ENCODE results near the gene MAJIN. TPM values are rescaled to one million over a fixed set of nuclear protein-coding genes. Genes with fewer than 3 reads are reported as not detected.

The MAJIN gene
- total RNA-seq, 1 experiment from 2014 or later = not detected

DNA sequence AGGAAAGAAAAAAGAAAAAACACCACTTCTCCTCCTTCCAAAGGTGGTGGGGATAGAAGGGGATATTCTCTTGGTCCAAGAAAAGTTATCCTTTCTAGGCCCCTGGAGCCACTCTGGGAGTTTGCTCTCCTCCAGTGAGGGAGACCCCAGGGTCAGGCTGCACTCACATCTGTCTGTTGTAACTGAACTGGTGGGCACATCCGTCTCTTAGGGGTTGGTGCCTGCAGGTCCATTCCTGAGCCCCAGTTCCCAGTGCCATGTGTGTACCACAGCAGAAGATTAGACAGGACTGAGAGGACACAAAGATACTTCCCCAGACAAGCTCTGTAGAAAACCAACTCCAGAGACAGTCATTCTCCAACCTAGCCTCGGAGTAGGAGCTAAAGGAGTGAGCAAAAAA, 51.8 kb downstream of the MAJIN start:
- BruUV-seq (replicated peaks) = no TSS peak
- no peak for DNase-seq (ENCODE audit: unreplicated experiment)
- H3K4me1 Mint-ChIP-seq (ENCODE audit: insufficient read depth, unreplicated experiment) = peaks cover 18% of the 10 kb centered on the region
- CTCF ChIA-PET = interaction anchor here (0.6 to 0.7 kb wide), 2 partner anchors 72 to 180 kb away, joined by 4 to 7 read pairs; no protein-coding TSS in a partner anchor
- no peaks in the 10 kb centered on the region for H3K27me3 Mint-ChIP-seq (ENCODE audit: insufficient read depth, unreplicated experiment)
- H3K4me3 Mint-ChIP-seq (ENCODE audit: unreplicated experiment) = no peak overlapping the region
- intact Hi-C loops (cut with micrococcal nuclease) = loop anchor here (5.0 kb wide), 1 partner anchor 47 kb away; no protein-coding TSS in a partner anchor
- TF ChIP-seq, protein P1, sequence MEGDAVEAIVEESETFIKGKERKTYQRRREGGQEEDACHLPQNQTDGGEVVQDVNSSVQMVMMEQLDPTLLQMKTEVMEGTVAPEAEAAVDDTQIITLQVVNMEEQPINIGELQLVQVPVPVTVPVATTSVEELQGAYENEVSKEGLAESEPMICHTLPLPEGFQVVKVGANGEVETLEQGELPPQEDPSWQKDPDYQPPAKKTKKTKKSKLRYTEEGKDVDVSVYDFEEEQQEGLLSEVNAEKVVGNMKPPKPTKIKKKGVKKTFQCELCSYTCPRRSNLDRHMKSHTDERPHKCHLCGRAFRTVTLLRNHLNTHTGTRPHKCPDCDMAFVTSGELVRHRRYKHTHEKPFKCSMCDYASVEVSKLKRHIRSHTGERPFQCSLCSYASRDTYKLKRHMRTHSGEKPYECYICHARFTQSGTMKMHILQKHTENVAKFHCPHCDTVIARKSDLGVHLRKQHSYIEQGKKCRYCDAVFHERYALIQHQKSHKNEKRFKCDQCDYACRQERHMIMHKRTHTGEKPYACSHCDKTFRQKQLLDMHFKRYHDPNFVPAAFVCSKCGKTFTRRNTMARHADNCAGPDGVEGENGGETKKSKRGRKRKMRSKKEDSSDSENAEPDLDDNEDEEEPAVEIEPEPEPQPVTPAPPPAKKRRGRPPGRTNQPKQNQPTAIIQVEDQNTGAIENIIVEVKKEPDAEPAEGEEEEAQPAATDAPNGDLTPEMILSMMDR (IDR thresholded peaks at IDR 0.05; ENCODE audit: unreplicated experiment) = no peak
- H3K9me3 Mint-ChIP-seq (ENCODE audit: unreplicated experiment) = no peaks in the 10 kb centered on the region
- H3K36me3 Mint-ChIP-seq (ENCODE audit: insufficient read depth, unreplicated experiment) = no peaks in the 10 kb centered on the region
- no peak overlapping the region for H3K27ac Mint-ChIP-seq (ENCODE audit: low read depth, unreplicated experiment)
- POLR2A ChIA-PET = interaction anchor here (0.6 kb wide), 1 partner anchor 39 kb away, joined by 3 read pairs; no protein-coding TSS in a partner anchor

DNA sequence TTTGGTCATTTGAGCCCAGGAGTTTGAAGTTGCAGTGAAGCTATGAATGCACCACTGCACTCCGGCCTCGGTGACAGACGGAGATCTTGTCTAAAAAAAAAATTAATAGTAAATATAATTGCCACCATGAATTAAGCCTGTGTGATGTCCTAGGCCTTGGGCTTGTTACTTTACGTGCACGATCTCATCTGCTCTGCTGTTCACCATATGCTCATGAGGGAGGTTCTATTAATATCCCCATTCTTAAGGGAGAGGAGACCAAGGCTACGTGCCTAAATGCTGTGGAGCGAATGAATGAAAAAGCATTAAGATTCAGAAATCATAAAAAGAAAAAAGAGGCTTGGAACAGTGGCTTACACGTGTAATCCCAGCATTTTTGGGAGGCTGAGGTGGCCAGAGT, 52.3 kb downstream of the MAJIN start:
- TF ChIP-seq, protein P1 (IDR thresholded peaks at IDR 0.05; ENCODE audit: unreplicated experiment) = no peak
- Mint-ChIP-seq H3K27ac (ENCODE audit: low read depth, unreplicated experiment) (no peak overlapping the region), H3K27me3 (ENCODE audit: insufficient read depth, unreplicated experiment) (no peaks in the 10 kb centered on the region), H3K4me1 (ENCODE audit: insufficient read depth, unreplicated experiment) (peaks cover 14% of the 10 kb centered on the region), H3K36me3 (ENCODE audit: insufficient read depth, unreplicated experiment) (peaks cover 2% of the 10 kb centered on the region), H3K9me3 (ENCODE audit: unreplicated experiment) (no peaks in the 10 kb centered on the region), H3K4me3 (ENCODE audit: unreplicated experiment) (no peak overlapping the region)
- DNase-seq (ENCODE audit: unreplicated experiment) = no peak
- no TSS peak for BruUV-seq (replicated peaks)
- ChIA-PET CTCF (interaction anchor here (0.6 to 4.6 kb wide), 4 partner anchors 26 to 180 kb away, joined by 4 to 16 read pairs (median 6); no protein-coding TSS in a partner anchor), POLR2A (interaction anchor here (2.3 kb wide), 1 partner anchor 77 kb away, joined by 10 read pairs; the partner anchor contains the start of gene BATF2)
- intact Hi-C loops (cut with micrococcal nuclease) = loop anchor here (5.0 to 10.0 kb wide), 3 partner anchors 48 to 195 kb away; partner anchors contain the start of genes SNX15, TM7SF2 and ZNHIT2

DNA sequence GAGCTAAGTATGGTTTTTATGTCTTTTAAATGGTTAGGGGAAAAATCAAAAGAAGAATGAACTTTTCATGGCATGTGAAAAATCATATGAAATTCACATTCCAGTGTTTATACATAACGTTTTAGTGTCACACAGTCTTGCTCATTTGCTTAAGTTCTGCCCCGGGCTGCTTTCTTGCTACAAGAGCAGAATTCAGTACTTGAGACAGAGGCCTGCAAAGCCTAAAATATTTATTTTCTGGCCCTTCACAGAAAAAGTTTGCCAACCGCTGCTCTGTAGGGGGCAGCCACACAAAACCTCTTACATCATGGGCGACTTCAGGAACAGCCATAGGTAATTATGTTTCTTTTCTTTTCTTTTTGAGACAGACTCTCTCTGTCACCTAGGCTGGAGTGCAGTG, 53.9 kb downstream of the MAJIN start:
- DNase-seq (ENCODE audit: unreplicated experiment) = peak; percentile 34
- intact Hi-C loops (cut with micrococcal nuclease) = loop anchor here (5.0 to 10.0 kb wide), 2 partner anchors 109 to 197 kb away; partner anchors contain the start of genes SNX15, TM7SF2 and ZNHIT2
- Mint-ChIP-seq H3K27ac (ENCODE audit: low read depth, unreplicated experiment) (peak overlapping the region; percentile 98), H3K4me3 (ENCODE audit: unreplicated experiment) (peak overlapping the region; percentile 90), H3K27me3 (ENCODE audit: insufficient read depth, unreplicated experiment) (no peaks in the 10 kb centered on the region), H3K36me3 (ENCODE audit: insufficient read depth, unreplicated experiment) (peaks cover 15% of the 10 kb centered on the region), H3K4me1 (ENCODE audit: insufficient read depth, unreplicated experiment) (peaks cover 6% of the 10 kb centered on the region), H3K9me3 (ENCODE audit: unreplicated experiment) (no peaks in the 10 kb centered on the region)
- no TSS peak for BruUV-seq (replicated peaks)
- TF ChIP-seq, protein P1 (IDR thresholded peaks at IDR 0.05; ENCODE audit: unreplicated experiment) = no peak
- ChIA-PET POLR2A (interaction anchor here (0.7 to 4.2 kb wide), 18 partner anchors 19 to 732 kb away, joined by 3 to 27 read pairs (median 5); partner anchors contain the start of genes ARL2, BATF2, FAU and MEN1), CTCF (interaction anchor here (0.6 to 4.6 kb wide), 11 partner anchors 9 to 209 kb away, joined by 3 to 16 read pairs (median 3); partner anchors contain the start of genes ARL2, BATF2 and SNX15)

DNA sequence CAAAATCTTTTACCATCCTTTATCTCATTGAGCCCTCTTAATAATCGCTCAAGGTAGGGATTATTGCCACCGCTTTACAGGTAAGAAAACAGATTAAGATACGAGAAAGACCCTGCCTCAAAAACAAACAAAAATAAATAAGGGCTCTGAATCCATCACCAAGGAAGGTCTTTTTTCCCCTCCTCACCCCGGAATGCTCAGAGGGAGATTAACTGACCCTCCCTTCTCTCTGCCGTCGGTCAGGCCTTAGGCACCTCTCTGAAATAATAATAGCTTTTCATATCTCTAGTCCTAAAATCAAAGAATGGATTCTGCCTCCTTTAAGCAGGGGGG, 54.3 kb downstream of the MAJIN start:
- H3K4me1 Mint-ChIP-seq (ENCODE audit: insufficient read depth, unreplicated experiment) = peaks cover 6% of the 10 kb centered on the region
- peak overlapping the region; percentile 98 for H3K27ac Mint-ChIP-seq (ENCODE audit: low read depth, unreplicated experiment)
- H3K4me3 Mint-ChIP-seq (ENCODE audit: unreplicated experiment) = peak overlapping the region; percentile 90
- H3K9me3 Mint-ChIP-seq (ENCODE audit: unreplicated experiment) = no peaks in the 10 kb centered on the region
- ChIA-PET CTCF (interaction anchor here (0.7 to 4.6 kb wide), 7 partner anchors 9 to 209 kb away, joined by 3 to 16 read pairs (median 3); partner anchors contain the start of genes ARL2 and SNX15), POLR2A (interaction anchor here (0.7 to 4.2 kb wide), 18 partner anchors 19 to 732 kb away, joined by 3 to 27 read pairs (median 5); partner anchors contain the start of genes ARL2, BATF2, FAU and MEN1)
- TF ChIP-seq, protein P1 (IDR thresholded peaks at IDR 0.05; ENCODE audit: unreplicated experiment) = no peak
- intact Hi-C loops (cut with micrococcal nuclease) = loop anchor here (1.0 to 10.0 kb wide), 4 partner anchors 70 to 197 kb away; partner anchors contain the start of genes SNX15, TM7SF2 and ZNHIT2
- no peaks in the 10 kb centered on the region for H3K27me3 Mint-ChIP-seq (ENCODE audit: insufficient read depth, unreplicated experiment)
- TSS peak; percentile 91 for BruUV-seq (replicated peaks)
- DNase-seq (ENCODE audit: unreplicated experiment) = no peak
- peaks cover 19% of the 10 kb centered on the region for H3K36me3 Mint-ChIP-seq (ENCODE audit: insufficient read depth, unreplicated experiment)

All from MCF 10A (cell line).